KG1 (cell line): Measurements from ENCODE around the gene WDR1.

ENCODE experiments used
- DNase-seq: peaks from one replicate; lab custom pipeline; 2025; lab: John Stamatoyannopoulos, UW

WDR1 gene

DNA sequence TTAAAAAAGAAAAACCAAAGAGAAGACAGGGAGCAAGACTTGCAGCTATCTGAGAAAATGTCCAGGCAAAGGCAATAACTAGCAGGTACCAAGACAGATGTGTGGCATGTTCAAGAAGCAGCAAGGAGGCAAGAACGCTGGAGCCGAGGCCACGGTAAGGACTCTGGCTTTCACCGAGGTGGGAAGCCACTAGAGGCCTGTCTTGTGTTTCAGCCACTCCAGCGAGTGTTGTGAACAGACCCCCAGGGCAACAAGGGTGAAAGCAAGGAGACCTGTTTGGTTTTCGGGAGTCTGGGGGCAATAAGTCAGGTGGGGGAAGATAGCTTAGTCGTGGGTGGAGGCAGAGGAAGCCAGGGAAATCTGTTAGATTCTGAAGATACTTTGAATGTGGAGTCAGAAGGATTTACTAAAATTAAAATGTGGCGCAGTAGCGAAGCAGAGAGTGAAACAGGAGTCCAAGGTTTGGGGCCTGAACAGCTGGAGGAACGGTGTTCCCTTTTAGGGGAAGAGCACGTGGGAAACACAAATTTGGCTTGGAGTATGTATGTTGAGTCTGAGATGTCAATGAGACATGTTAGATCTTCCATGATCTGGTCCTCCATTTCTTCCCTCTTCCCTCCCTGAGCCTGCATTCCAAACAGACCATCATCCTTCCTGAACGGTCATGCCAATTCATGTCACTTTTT, 3.1 kb downstream of the WDR1 start:
- DNase-seq: no peak

DNA sequence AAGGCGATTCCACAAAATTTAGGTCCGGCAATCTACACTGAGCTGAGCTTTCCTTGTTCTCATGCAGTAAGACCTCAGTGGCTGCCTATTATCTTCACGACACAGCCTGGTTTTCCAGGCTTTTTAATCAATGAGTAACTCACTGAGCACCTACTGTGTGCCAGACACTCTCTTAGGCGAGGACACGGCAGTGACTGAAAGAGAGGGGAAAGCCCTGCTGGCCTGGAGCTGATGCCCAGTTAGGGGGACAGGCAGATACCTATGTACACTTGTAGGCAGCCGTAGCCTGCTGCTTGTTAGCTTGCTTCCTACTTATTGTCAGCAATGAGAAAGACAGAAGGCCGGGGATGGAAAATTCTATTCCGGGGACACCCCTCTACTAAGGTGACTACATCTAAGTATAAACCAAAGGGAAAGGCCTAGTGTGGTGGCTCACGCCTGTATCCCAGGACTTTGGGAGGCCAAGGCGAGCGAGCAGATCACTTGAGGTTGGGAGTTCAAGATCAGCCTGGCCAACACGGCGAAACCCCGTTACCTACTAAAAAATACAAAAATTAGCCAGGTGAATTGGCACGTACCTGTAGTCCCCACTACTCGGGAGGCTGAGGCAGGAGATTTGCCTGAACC, 3.8 kb downstream of the WDR1 start:
- no peak for DNase-seq

DNA sequence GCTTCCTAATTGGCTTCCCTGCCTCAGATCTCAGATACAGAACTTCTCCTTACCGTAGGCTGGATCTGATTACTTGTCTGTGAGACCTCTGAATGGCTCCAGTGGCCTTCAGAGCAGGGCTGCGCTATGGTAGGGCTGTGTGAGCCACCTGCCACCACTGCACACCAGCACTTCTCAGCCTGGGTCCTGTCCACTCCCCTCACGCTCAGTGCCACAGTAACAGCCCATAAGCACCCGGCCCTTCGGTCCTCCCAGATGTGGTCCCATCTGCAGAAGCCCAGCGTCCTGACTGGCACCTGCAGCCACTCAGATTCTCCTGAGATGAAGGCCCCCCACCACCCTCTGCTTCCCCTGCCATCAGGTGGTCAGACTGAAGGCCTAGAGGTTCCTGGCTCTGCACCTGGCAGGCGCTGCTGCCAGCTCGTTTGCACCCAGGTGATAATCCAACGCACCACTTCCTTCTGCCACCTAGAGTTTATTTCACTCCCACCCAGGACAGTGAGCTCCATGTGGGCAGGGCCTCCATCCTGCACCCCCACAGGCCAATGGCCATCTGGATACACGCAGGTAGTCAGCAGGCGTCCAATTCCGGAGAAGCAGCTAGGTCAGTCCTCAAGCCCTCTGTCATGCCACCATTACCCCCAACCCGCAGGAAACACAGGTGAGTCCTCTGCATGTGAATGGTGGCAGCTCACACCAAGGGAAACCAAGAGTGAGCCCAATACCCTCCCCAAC, 5.4 kb downstream of the WDR1 start:
- DNase-seq: no peak

DNA sequence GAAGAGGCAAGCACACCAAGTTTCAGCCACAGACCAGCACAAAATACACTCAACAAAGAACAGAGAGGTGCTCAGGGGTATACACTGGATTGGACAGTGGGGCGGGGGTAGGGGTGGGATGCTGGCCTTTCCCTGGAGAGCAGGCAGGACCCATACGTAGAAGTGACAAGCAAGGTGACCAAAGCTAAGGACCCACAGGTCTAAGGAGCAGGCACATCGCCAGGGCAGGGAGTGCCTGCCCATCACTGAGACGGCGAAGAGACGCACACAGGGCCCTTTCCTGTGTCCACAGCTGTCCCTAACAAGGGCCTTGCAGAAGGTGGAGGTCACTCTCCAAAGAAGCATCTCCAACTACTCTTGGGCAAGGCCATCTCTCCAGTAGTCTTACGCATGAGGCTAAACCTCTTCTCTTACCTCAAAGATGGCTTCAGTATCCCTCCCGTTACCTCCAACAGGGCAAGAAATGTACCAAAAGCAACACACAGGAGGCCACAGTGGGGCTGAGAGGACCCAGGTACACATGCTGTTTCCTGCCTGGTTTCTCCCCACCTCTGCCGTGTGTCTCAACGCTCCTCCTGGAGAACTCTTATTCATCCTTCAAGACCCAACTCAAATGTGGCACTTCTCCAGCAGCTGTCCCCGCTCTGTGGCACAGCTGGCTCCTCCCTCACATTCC, 6.5 kb downstream of the WDR1 start:
- no peak for DNase-seq

DNA sequence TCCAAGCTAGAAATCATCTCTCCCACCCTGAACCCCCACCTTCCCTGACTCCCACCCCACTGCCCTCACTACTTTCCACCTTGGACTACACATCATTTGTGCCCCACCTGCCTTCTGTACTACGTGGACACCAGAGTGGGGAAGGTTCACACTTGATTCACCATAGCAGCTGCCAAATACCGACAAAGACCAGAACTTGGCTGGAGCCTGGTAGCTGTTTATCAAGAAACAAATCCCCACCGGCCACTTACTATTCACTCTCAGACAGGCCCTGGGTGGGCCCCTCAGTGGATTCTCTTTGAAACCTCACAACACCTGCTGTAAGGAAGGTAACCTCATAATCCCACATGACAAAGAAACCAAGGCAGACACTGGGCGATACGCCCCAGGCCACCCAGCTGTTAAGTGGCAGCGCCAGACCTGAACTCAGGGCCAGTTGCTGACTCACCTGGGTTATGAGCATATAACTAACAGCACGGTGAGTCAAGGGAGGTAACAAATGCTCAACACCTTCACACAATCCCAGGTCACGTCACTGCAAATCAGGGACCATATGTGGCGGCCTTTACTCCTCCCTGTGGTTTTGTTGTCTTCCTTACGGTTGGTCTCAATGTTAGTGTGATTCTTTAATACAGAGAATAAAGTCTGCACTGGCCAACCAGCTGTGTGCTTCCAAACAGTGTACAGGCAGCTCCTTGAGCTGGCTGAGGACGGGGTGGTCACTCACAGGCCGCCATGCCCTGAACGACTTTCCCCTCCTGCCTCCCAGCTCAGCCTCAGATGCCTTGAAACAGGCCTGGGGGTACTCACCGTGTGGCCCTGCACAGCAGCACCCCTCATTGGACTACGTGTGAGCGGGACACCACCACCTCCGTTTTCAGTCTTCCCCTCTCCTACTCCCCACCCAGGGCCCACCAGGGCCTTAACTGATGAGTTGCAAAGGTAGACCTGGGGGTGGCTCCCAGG, 7.5 kb downstream of the WDR1 start:
- no peak for DNase-seq

DNA sequence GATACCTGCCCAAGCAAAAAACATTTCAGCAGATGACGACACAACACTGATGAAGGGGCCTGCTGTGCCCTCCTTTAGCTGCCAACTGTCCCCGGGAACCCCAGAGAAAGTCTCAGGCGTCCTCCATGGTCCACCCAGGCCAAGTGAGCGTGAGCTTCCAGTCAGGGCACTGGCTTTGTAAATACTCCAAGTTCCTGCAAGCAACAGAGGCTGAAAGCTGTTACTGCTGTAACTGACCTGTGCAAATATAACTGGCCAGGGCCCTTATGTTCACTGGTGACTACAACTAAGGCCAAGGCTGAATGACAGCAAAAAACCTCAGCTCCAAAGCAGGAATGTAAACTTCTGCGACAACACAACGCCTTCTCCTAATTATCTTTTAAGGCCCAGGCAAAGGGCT, 8.2 kb downstream of the WDR1 start:
- DNase-seq: no peak

DNA sequence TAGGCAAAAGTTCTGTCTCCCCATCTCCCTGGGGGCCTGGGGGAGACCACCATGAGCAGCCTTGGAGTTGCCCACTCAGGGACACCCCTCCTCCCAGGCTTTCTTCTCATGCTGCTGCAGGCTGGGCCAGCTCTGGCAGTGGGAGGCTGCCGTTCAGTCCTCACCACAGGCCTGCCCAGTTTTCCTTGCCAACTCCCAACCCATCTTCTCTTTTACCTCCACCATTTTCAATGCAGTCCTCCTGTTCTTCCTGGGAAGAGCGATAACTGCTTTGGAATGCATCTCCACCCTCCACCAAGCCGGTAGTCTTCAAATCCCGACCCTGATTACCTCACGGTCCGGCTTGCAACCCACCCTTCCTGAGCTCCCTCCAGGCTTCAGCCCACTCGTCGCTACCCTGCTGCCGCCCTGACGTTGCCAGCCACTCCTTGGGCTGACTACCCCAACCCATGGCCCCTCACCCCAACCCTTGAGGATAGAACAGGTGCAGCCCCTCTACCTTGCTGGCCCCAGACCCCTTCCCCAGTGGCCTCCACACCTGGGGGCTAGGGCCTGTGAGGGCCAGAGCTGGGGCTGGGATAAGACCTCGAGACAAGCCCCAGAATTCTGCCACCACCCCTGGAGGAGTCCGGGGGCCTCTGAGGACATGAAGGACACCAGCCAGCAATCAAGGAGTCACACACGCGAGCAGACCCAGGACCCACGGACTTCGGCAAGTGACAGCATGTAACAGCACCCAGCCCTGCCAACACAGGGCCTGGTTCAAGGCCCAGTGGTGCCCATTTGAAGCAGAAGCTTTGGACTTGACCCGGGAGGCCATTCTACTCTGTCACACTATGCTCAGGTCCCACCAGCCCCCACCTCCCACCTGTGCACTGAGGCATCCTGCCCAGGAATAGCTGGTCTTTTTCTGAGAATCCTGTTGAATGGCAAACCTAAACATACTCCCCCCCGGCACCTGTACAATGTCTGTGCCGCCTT, 9.2 kb downstream of the WDR1 start:
- DNase-seq: no peak

DNA sequence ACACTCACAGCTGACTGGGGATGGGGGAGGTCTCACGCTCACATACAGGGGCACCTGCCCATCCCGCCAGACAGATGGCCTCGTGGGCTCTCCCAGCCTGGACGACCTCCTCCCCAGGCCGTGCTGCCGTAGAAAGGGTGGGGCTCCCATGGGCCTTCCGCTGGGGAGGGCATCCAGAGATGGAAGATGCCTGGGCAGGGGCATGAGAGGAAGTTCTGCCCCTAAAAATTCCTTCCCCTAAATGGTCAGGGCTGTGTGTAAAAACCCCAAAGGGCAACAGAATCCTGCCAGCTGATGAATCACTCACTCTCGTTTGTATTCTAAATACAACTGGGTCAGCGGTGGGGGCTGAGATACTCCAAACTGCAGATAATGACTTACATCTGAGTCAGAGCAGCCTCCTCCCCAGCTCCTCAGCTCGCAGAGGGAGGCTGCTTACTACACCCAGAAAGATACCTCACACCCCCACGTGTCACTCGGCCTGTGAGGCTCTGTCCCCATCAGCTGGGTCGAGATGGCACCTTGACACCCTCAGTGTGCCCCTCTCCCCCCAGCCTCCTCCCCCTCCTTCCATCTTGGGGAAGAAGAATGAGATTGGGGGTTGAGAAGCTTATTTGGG, 10.1 kb downstream of the WDR1 start:
- DNase-seq: no peak

DNA sequence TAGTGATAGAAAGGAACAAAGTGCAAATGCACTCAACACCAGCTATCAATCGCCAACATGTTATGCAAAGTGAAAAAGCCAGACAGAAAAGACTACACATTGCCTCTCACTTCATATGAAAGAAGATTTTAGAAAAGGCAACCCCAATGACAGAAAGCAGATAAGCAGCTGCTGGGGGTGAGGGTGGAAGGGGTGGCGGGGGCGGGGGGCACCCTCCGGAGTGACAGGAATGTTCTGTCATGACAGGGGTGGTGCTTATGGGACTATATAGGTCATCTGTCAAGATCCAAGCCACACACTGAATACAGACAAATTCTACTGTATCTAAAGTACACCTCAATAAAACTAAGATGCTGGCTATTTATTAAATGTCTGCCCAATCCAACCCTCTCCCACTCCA, 10.7 kb downstream of the WDR1 start:
- DNase-seq: no peak

DNA sequence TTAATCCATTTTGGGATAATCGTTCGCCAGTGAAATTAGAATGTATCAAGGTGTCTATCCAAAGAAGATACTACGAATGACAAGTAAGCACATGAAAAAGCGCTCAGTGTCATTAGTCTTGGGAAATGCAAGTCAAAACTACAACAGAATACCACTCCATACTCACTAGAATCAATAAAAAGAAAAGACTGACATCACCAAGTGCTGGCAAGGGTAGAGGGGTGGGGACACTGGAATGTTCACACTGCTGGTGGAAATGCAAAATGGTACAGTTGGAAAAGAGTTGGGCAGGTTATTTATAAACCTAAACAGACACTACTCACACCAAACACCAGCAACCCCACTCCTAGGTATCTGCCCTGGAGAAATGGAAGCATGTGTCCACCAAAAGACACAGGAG, 11.2 kb downstream of the WDR1 start:
- DNase-seq: no peak

DNA sequence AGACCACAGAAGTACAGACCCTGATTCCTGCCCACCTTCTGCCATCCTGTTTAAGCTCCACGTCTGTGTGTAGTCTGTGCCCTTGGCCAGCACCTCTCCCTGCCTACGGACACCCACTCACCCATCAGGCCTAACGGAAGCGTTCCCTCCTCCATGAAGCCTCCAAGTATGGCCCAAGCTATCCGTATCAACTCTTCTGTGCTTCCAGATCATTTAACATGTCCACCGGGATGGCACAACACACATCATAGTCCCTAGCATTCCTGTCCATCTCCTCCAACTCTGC, 11.7 kb downstream of the WDR1 start:
- DNase-seq: no peak

DNA sequence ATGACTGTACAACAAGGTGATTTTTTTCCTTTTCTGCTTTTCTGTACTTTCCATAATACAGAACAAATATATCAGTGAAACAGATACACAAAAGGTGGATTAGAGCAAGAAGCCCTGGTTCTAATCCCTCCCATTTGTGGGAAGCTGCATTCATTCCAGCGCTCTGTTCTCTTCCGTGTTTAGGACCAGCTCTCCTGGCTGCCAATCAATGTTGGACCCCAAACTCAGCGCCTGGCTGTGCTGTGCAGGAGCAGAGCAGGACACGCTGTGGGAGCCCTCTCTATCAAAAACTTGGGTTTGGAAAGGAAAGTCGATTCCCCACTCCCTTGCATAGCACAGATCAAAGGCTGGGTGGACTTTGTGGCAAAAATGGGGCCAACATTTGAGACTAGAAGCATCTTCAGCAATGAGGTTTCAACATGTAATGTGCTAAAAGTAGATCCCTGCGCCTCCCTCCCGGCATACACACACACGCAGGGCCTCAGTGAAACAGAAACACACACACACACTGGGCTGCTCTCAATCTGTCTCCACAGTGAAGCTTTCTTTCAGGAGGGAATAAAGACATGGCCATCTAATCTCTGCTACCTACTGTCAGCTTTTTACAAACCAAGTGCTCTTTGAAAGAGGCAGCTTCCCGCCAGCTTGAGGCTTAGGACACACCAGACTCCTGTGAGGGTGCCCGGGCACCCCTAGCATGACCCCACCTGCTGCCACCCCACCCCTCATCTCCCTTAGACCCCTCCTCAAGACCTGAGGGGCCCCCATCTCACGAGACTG, 12.2 kb downstream of the WDR1 start:
- no peak for DNase-seq

DNA sequence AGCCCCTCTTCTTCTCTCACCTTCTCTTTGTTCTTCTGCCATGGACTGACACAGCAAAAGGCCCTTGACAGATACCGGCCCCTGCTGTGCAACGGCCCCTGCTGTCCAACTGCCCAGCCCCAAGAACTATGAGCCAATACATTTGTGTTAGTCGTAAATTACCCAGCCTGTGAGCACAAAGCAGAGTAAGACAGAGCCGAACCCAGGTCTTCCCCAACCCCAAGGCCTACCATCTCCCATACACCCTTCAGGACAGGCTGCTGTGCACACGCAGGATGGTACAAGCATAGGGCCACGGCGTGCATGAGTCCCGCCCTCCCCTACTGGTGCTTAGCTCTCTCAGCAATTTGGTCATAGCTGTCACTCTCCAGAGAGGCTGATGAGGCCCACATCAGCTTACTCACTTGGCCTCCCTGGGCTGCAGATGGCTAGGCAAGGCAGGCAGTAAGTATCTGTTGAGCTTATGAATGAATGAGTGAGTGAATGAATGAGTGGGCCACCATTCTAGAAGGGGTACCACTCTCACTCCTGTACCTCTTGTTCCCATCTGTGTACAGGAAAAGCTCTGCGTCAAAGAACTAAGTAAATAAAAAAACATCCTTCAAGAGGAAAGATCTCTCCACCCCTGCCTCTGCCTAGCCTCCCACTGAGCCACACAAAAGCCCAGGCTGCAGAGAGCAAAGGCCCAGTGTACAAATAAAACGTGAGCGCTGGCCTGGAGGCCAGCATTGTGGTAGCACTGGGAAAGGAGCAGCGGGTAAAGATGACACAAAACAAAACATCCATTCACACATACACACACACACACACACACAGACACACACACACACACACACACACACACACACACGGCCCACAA, 13.9 kb downstream of the WDR1 start:
- no peak for DNase-seq

DNA sequence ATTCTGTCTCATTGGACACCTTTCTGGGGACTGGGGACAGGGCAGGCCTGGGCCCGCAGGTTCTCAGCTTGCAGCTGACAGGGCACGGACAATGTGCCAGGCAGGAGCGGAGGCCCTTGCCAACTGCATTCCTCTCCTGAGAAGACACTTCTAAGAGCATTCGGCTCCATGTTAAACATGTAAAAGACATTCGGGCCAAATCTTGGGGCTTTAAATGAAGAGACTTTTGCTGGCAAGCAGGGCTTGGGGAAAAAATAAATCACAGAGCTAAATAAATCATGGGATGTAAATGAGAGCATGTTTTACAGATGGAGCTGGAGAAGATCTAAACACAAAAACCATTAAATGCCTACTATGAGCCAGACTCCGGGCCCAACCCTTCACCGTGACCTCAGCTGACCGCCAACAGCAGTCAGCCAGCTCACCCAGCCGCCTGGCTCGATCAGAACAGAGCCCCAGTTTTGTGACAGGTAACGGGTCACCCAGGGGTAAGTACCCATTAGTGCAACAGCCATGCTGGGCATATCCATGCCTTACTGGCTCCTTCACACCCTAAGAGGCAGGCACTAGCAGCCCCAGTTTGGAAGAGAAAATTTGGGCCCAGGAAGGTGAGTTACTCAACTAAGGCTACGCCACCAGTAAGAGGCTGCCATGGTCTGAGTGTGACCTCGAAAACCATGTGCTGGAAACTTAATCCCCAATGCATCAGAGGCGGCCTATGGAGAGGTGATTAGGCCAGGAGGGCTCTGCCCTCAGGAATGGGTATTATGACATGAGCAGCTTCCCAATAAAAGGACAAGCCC, 14.7 kb downstream of the WDR1 start:
- no peak for DNase-seq

DNA sequence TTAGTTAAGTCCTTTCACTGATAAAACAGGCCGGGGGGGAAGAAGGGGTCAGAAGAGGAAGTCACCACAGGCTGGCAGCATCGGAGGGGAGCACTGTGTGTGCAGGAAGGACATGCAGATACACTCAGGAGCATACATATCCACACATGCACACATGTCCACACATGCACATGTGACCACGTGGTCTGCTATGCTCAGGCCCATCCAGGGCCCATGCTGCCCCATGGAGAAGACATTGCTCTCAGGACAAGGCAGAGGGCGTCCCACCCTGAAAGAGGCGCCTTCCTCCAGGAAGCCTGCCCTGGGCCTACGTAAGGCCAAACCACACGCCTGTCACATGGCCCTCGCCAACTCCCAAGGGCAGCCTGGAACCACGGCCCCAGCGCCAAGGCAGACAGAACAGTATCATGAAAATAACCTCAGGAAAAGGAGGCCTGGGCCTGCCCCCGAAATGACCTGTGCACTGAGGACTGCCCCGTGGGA, 15.8 kb downstream of the WDR1 start:
- no peak for DNase-seq

DNA sequence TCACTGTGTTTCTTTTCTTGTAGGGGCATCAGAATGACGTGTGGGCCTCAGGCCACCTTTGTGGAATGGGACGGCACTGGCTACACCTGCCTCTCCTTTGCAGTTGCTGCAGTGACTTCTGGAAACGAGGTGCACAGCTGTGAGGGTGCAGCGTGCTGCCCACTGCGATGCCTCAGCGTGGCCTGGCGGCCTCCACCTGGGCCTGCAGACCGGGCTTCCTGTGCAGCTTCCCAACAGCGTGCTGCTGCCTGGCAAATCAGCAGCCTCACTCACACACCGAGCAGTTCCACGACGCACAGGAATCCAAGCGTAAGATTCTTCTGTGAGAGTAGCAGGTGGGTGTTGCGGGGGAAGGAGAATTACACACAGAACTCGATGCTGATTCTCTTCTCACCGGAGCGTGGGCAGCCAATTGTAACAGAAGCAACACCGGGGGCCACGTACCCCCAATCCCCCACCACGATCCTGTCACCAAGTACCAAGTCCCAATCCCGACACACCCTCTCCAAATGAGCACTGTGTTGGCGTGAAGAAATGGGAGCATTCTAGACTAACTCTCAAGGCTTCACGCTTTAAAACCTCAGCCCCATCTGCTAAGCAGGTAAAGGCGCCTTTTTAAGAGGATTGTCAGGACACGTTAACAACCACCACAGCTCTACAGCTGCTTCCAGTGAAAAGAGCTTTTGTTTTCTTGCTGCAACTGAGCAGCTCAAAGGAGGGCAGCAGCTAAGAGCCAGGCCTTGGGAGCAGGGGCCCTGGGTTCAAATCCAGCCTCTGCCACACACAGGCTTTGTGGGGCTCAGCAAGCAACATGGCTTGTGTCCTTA, 16.9 kb downstream of the WDR1 start:
- DNase-seq: no peak

DNA sequence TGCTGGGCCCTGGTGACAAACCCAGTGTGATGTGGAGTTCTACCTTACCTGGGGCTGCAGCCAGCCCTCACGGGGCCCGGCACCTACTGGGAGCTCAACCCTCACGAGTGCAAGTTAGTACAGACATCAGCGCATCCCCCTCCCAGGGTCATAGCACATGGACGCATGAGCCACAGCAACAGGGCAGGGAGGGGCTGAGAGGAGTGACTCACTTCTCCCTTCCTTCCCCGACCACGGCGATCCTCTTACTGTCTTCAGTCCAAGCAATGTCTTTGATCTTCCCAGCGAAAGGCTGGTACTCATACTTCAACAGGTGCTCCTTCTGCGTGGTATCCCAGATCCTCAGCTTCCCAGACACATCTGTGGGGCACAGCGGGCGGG, 17.8 kb downstream of the WDR1 start:
- DNase-seq: no peak
